ENCODE data around the gene FREM1. TPM values are rescaled to one million over a fixed set of nuclear protein-coding genes. Genes with fewer than 3 reads are reported as not detected.
"Not testable (repeated sequence)": the region's sequence is repeated elsewhere in the genome, so short reads cannot be mapped to it uniquely, and the experiment has no call there.

FREM1 gene, protein sequence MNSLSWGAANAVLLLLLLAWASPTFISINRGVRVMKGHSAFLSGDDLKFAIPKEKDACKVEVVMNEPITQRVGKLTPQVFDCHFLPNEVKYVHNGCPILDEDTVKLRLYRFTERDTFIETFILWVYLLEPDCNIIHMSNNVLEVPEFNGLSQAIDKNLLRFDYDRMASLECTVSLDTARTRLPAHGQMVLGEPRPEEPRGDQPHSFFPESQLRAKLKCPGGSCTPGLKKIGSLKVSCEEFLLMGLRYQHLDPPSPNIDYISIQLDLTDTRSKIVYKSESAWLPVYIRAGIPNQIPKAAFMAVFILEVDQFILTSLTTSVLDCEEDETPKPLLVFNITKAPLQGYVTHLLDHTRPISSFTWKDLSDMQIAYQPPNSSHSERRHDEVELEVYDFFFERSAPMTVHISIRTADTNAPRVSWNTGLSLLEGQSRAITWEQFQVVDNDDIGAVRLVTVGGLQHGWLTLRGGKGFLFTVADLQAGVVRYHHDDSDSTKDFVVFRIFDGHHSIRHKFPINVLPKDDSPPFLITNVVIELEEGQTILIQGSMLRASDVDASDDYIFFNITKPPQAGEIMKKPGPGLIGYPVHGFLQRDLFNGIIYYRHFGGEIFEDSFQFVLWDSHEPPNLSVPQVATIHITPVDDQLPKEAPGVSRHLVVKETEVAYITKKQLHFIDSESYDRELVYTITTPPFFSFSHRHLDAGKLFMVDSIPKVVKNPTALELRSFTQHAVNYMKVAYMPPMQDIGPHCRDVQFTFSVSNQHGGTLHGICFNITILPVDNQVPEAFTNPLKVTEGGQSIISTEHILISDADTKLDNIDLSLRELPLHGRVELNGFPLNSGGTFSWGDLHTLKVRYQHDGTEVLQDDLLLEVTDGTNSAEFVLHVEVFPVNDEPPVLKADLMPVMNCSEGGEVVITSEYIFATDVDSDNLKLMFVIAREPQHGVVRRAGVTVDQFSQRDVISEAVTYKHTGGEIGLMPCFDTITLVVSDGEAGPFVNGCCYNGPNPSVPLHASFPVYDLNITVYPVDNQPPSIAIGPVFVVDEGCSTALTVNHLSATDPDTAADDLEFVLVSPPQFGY (N-terminal part only)
- total RNA-seq (2014; rRNA removed; shearing (Covaris generic)), result under 0.01 TPM in 1 of 2 replicates, not detected in the other

- no peak for DNase-seq (ENCODE audit: low spot score)
These were observed at the start of gene FREM1 for GRCh38 chr9:14909961-14910805. FREM1 (minus strand) TSS chr9:14910428; CDS start chr9:14868977, 41,451 bp downstream.

DNA sequence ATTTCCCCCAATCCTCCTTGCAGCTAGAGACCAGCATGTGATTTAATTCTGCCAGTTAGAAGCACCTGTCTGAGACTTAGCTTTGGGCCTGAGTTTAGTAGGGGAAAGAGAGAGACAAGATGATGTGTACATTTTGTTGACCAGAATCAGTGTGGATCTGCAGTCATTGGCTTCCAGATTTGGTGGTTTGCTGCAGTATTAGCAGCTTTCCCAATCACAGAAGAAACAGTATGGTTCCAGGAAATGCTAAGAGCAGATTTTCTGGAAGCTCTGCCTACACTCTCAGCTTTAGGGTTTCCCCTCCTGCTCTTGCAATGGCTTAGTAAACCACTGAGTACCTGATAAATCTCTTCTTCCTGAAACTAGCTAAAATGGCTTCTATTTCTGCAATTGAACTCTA is 48.8 kb upstream of the FREM1 start:
- no peak for DNase-seq (ENCODE audit: low spot score)

- no peak for DNase-seq (ENCODE audit: low spot score)
These were observed 46.9 kb upstream of the FREM1 start for GRCh38 chr9:14957109-14957508.

DNA sequence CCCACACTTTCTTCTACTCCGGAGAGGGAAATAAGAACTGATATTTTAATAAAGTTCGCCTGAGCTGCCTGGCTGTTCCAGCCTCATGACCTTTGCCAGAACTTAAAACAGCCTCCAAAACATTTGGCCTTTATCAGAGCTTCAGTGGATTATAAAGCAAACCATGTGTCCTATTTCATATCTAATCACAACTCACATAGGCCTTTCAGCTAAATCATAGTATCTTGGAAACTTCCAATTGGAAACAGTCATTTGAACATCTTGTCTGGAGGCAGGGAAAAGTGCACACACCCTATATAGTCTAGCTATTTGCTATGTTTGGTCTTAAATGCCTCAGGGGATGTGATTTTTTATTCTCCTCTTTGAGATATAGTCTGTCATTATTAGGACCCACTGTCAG is 46.0 kb upstream of the FREM1 start:
- no peak for DNase-seq (ENCODE audit: low spot score)

DNA sequence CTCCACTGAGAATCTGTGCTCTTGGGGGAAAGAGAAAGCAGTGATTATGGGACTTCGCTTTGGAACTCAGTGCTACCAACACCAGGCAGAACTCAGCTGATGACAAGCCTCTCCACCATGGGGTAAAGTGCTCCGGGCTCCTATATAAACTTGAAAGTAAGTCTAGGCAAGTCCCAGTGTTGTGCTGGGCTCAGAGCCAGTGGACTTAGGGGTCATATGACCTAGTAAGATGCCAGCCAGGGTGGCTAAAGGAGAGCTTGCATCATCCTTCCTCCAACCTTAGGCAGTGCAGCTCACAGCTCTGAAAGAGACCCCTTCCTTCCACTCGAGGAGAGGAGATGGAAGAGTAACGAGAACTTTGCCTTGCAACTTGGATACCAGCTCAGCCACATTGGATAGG is 35.1 kb upstream of the FREM1 start:
- DNase-seq (ENCODE audit: low spot score), result no peak

GRCh38 chr9:14941501-14942405 is 31.5 kb upstream of the FREM1 start:
- DNase-seq (ENCODE audit: low spot score), result no peak

- no peak for DNase-seq (ENCODE audit: low spot score)
These were observed 29.1 kb upstream of the FREM1 start for GRCh38 chr9:14939378-14939777.

DNA sequence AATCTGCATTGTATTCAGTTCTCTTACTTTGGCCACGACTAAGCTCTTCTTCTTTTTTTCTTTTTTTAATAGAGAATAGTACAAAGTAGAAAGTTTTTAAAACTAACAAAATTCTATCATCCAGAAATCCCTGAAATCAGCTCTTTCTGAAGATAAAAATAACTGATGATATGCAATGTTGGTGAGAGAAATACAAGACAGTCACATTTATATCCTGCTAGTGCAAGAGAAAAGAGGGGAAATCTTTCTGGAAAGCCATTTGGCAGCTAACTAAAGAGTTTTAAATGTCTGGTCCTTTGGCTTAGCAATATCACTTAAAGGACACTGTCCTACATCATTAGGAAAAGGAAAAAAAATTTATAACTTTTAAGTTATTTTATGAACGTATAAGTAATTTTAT is 27.0 kb upstream of the FREM1 start:
- DNase-seq (ENCODE audit: low spot score), result no peak

DNA sequence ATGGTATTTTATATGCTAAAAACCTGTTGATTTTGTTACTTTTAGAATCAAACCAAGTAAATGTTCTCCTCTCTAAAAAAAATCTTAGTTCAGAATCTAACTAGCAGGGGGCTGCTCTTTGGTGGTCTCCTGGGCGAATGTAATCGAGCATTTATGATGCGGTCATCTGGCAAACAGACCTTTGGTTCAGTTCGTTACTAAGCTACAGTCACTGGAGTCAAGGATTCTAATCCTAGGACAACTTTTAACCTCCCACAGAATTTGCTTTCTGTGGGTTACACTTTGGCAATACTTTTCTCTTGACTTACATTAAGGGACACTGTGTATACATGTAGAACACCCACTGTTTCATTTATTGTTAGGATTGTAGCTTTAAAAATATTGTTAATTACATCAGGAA is 26.3 kb upstream of the FREM1 start:
- DNase-seq (ENCODE audit: low spot score), result no peak

DNA sequence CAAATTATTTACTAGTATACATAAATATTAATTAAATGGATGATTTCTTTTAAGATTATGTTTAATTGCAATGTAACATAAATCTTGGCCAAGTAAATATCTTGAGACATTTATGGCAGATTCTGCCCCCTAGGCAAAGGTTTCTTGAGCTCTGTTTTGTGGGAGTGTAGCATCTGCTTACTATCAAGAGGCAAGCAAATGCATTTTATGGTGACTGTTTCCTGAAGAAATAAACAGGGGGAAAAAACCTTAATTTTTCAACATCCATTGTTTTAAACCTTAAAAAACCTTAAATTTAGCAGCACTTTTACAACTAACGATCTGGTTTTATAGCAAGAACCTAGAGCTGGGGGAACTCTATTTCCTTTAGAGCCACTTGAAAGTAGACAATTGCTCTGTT is 25.7 kb upstream of the FREM1 start:
- DNase-seq (ENCODE audit: low spot score), result no peak

GRCh38 chr9:14935106-14935751 is 25.0 kb upstream of the FREM1 start:
- no peak for DNase-seq (ENCODE audit: low spot score)

- no peak for DNase-seq (ENCODE audit: low spot score)
These were observed 22.4 kb upstream of the FREM1 start for GRCh38 chr9:14932641-14933040.

- DNase-seq (ENCODE audit: low spot score), result no peak
These were observed 22.0 kb upstream of the FREM1 start for GRCh38 chr9:14932231-14932630.

- no peak for DNase-seq (ENCODE audit: low spot score)
These were observed 16.9 kb upstream of the FREM1 start for GRCh38 chr9:14926941-14927624.

GRCh38 chr9:14924230-14925219 is 14.3 kb upstream of the FREM1 start:
- DNase-seq (ENCODE audit: low spot score), result no peak

GRCh38 chr9:14923701-14924100 is 13.5 kb upstream of the FREM1 start:
- no peak for DNase-seq (ENCODE audit: low spot score)

DNA sequence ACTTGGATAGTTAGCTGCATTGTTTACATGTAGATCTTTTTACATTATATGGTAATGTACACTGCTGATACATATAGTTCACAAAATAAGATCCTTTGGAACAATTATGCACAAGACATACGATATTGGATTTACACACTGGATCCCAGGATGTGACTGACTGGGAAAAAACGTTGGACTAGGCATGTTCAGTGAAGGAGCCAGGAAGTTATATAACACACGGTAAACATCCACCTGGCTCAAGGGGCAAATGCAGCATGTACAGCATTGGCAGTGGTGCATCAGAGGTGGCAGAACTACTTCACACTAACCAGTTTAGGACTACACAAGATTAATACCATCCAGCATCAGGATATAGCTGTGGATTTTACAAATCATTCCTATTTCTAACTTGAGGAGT is 10.6 kb upstream of the FREM1 start:
- not testable (repeated sequence) for DNase-seq (ENCODE audit: low spot score)

- no peak for DNase-seq (ENCODE audit: low spot score)
These were observed 3.1 kb upstream of the FREM1 start for GRCh38 chr9:14913366-14913765.

Data from HT-29 (cell line).